Measurements from ENCODE around the gene HNRNPUL1.

Gene HNRNPUL1

DNA sequence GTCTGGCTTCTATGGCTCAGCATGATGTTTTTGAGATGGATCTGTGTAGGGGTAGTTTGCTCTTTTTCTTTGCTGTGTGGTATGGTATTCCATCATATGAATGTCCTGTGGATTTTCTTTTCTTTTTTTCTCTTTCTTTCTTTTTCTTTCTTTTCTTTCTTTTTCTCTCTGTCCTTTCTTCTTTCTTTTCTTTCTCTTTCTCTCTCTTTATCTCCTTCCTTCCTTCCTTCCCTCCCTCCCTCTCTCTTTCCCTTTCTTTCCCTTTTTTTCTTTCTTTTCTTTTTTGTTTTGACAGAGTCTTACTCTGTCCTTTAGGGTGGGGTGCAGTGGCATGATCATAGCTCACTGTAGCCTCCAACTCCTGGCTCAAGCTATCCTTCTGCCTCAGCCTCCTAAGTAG is 9.0 kb upstream of the HNRNPUL1 start:
- peaks cover 2% of the 10 kb centered on the region for H3K79me1 ChIP-seq (ENCODE audit: low read depth, low read length)
- H4K8ac ChIP-seq (ENCODE audit: low read depth, low read length), result no peak overlapping the region
- no peaks in the 10 kb centered on the region for H3K4me1 ChIP-seq (ENCODE audit: control insufficient read depth in 2 of 2, insufficient read depth in 1 of 2, low read depth in 1 of 2, low read length in 2 of 2)
- H3K4ac ChIP-seq (ENCODE audit: low read length), result no peak overlapping the region
- no peak overlapping the region for H3K9ac ChIP-seq (ENCODE audit: low read depth, low read length, poor library complexity)
- no peak overlapping the region for H2AK5ac ChIP-seq (ENCODE audit: low read depth, low read length)
- H3K36me3 ChIP-seq (replicated peaks in 1 of 2; ENCODE audit: control insufficient read depth in 2 of 2, insufficient read depth in 2 of 2, low read length in 2 of 2), result peaks cover 55 to 74% of the 10 kb centered on the region in 2 donors
- H3K9me3 ChIP-seq (replicated peaks in 1 of 2; ENCODE audit: control insufficient read depth in 2 of 2, insufficient read depth in 1 of 2, low read depth in 1 of 2, low read length in 2 of 2), result no peaks in the 10 kb centered on the region
- no peak overlapping the region for H3K4me2 ChIP-seq (ENCODE audit: insufficient read depth, low read length, poor library complexity, severe bottlenecking)
- no peak overlapping the region for H2BK12ac ChIP-seq (ENCODE audit: low read length)
- H2BK5ac ChIP-seq (ENCODE audit: low read length), result no peak overlapping the region
- no peak overlapping the region for H4K91ac ChIP-seq (ENCODE audit: low read depth, low read length, poor library complexity)
- H2AFZ ChIP-seq (ENCODE audit: low read length), result no peak overlapping the region
- H2BK120ac ChIP-seq (ENCODE audit: low read depth, low read length), result no peak overlapping the region
- H3K4me3 ChIP-seq (ENCODE audit: low read length in 2 of 2), result no peak overlapping the region
- no peak for DNase-seq (ENCODE audit: low spot score)
- H3K23ac ChIP-seq (ENCODE audit: low read depth, low read length, poor library complexity), result no peak overlapping the region
- no peak overlapping the region for H3K14ac ChIP-seq (ENCODE audit: low read length)
- H3K27me3 ChIP-seq (ENCODE audit: control insufficient read depth in 3 of 3, insufficient read depth in 3 of 3, low read depth in 1 of 3, low read length in 3 of 3), result no peaks in the 10 kb centered on the region
- H2BK15ac ChIP-seq (ENCODE audit: low read length), result no peak overlapping the region
- H3K27ac ChIP-seq (replicated peaks; ENCODE audit: low read length), result no peak overlapping the region
- H3K18ac ChIP-seq (ENCODE audit: low read length), result no peak overlapping the region

DNA sequence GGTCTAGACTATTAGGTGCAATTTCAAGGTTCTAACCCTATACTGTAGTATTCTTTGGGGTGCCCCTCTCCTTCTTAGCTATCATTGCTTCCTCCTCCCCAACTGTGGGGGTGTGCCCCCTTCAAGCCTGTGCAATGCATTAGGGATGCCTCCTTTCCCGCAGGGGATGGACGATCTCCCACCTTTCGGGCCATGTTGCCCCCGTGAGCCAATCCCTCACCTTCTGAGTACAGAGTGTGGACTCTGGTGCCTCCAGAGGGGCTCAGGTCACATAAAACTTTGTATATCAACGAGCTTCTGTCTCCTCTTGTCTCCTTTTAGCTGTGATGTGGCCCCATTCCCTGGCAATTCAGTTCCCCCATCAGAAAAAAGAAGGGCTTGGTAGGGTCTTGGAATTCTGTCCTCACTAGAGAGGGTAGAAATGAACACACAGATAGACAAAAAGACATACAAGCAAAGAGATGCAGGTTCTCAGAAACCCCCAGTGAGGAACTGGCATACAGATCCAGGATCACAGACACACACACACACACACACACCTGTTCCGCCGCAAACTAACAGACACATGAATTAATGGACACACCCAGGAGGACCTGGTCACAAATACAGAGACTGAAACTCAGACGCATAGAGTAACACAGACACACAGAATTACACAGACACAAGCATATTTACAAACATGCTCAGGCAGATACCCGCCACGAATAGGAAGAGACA is 2.5 kb upstream of the HNRNPUL1 start:
- H3K9ac ChIP-seq (ENCODE audit: low read depth, low read length, poor library complexity), result no peak overlapping the region
- peak overlapping the region; percentile 78 for H2AFZ ChIP-seq (ENCODE audit: low read length)
- H3K18ac ChIP-seq (ENCODE audit: low read length), result no peak overlapping the region
- H3K4me2 ChIP-seq (ENCODE audit: insufficient read depth, low read length, poor library complexity, severe bottlenecking), result no peak overlapping the region
- no peak overlapping the region for H4K91ac ChIP-seq (ENCODE audit: low read depth, low read length, poor library complexity)
- H3K4me1 ChIP-seq (ENCODE audit: control insufficient read depth in 2 of 2, insufficient read depth in 1 of 2, low read depth in 1 of 2, low read length in 2 of 2), result peaks cover 3 to 8% of the 10 kb centered on the region in 2 donors
- no peaks in the 10 kb centered on the region for H3K79me1 ChIP-seq (ENCODE audit: low read depth, low read length)
- WGBS, 2 donors (ENCODE audit: extremely low coverage in 2 of 2, insufficient read length in 2 of 2, insufficient replicate concordance in 1 of 2), result no CpG with 5 or more reads among the region's 10 CpGs
- H3K23ac ChIP-seq (ENCODE audit: low read depth, low read length, poor library complexity), result no peak overlapping the region
- no peak overlapping the region for H4K8ac ChIP-seq (ENCODE audit: low read depth, low read length)
- H3K36me3 ChIP-seq (replicated peaks in 1 of 2; ENCODE audit: control insufficient read depth in 2 of 2, insufficient read depth in 2 of 2, low read length in 2 of 2), result peaks cover 23 to 43% of the 10 kb centered on the region in 2 donors
- H3K9me3 ChIP-seq (replicated peaks in 1 of 2; ENCODE audit: control insufficient read depth in 2 of 2, insufficient read depth in 1 of 2, low read depth in 1 of 2, low read length in 2 of 2), result no peaks in the 10 kb centered on the region
- no peak overlapping the region for H2BK5ac ChIP-seq (ENCODE audit: low read length)
- no peak overlapping the region for H3K4ac ChIP-seq (ENCODE audit: low read length)
- H3K27me3 ChIP-seq (ENCODE audit: control insufficient read depth in 3 of 3, insufficient read depth in 3 of 3, low read depth in 1 of 3, low read length in 3 of 3), result no peaks in the 10 kb centered on the region
- DNase-seq (ENCODE audit: low spot score), result no peak
- H3K4me3 ChIP-seq (ENCODE audit: low read length in 2 of 2), result peak overlapping the region; percentile 64 to 96
- H3K27ac ChIP-seq (replicated peaks; ENCODE audit: low read length), result no peak overlapping the region
- H2AK5ac ChIP-seq (ENCODE audit: low read depth, low read length), result no peak overlapping the region
- H2BK15ac ChIP-seq (ENCODE audit: low read length), result no peak overlapping the region
- no peak overlapping the region for H3K14ac ChIP-seq (ENCODE audit: low read length)
- H2BK120ac ChIP-seq (ENCODE audit: low read depth, low read length), result no peak overlapping the region
- no peak overlapping the region for H2BK12ac ChIP-seq (ENCODE audit: low read length)

DNA sequence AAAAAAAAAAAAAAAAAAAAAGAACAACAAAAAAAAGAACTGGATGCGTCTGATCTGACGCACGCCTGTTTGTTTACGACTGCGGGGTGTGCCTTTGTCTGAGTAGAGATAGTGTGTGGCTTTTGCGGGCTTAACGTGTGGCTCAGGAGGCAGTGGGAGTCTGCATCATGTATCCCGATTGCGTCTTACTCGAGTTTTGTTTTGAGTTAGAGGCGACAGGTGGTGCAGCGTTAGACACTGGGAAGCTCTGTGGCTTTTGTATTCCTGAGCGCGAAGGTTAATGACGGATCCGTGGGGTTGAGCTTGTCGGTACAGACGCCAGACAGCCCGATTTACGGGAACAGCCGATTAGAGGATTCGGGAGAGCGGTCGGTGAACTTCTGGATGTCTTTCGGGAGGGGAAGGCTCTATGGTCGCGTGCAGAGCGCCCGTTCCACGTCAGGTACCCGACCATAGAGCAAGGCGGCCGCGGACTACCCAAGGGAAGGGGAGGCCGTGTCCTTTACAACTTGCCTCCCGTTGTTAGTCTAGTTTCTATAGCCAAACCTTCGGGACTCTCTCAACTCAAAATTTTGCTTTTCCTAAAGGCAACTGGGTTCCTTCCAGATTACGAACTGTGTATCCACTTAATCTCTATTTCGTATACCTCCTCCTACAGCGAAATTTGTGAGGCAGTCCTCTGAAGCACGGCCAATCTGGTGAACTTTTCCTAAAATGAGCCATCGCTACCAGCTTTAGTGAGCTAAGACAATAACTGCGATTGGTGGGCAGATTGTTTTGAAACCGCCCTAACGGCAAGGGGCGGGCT is 926 bp upstream of the HNRNPUL1 start:
- Histone ChIP-seq H4K91ac (ENCODE audit: low read depth, low read length, poor library complexity) (no peak overlapping the region), H3K79me1 (ENCODE audit: low read depth, low read length) (no peaks in the 10 kb centered on the region), H3K27ac (replicated peaks; ENCODE audit: low read length) (peak overlapping the region; percentile 94), H2BK5ac (ENCODE audit: low read length) (peak overlapping the region; percentile 91), H2AK5ac (ENCODE audit: low read depth, low read length) (peak overlapping the region; percentile 47), H3K9me3 (replicated peaks in 1 of 2; ENCODE audit: control insufficient read depth in 2 of 2, insufficient read depth in 1 of 2, low read depth in 1 of 2, low read length in 2 of 2) (no peaks in the 10 kb centered on the region), H3K4ac (ENCODE audit: low read length) (no peak overlapping the region), H2BK120ac (ENCODE audit: low read depth, low read length) (no peak overlapping the region), H3K18ac (ENCODE audit: low read length) (peak overlapping the region; percentile 96), H3K23ac (ENCODE audit: low read depth, low read length, poor library complexity) (no peak overlapping the region), H2AFZ (ENCODE audit: low read length) (peak overlapping the region; percentile 78), H3K36me3 (replicated peaks in 1 of 2; ENCODE audit: control insufficient read depth in 2 of 2, insufficient read depth in 2 of 2, low read length in 2 of 2) (peaks cover 15 to 45% of the 10 kb centered on the region in 2 donors), H3K4me2 (ENCODE audit: insufficient read depth, low read length, poor library complexity, severe bottlenecking) (peak overlapping the region; percentile 82), H4K8ac (ENCODE audit: low read depth, low read length) (no peak overlapping the region), H3K27me3 (ENCODE audit: control insufficient read depth in 3 of 3, insufficient read depth in 3 of 3, low read depth in 1 of 3, low read length in 3 of 3) (no peaks in the 10 kb centered on the region), H3K14ac (ENCODE audit: low read length) (no peak overlapping the region), H3K4me3 (ENCODE audit: low read length in 2 of 2) (peak overlapping the region; percentile 89 to 96), H3K9ac (ENCODE audit: low read depth, low read length, poor library complexity) (peak overlapping the region; percentile 98), H2BK12ac (ENCODE audit: low read length) (no peak overlapping the region), H3K4me1 (ENCODE audit: control insufficient read depth in 2 of 2, insufficient read depth in 1 of 2, low read depth in 1 of 2, low read length in 2 of 2) (peaks cover 8 to 13% of the 10 kb centered on the region in 2 donors), H2BK15ac (ENCODE audit: low read length) (peak overlapping the region; percentile 53)
- DNase-seq (ENCODE audit: low spot score), result no peak
- no CpG with 5 or more reads among the region's 46 CpGs for whole genome bisulfite sequencing, 2 donors (ENCODE audit: extremely low coverage in 2 of 2, insufficient read length in 2 of 2, insufficient replicate concordance in 1 of 2)

Data from neuronal stem cell (in vitro differentiated cells).